ENCODE measurements around the gene CDR2.

DNA sequence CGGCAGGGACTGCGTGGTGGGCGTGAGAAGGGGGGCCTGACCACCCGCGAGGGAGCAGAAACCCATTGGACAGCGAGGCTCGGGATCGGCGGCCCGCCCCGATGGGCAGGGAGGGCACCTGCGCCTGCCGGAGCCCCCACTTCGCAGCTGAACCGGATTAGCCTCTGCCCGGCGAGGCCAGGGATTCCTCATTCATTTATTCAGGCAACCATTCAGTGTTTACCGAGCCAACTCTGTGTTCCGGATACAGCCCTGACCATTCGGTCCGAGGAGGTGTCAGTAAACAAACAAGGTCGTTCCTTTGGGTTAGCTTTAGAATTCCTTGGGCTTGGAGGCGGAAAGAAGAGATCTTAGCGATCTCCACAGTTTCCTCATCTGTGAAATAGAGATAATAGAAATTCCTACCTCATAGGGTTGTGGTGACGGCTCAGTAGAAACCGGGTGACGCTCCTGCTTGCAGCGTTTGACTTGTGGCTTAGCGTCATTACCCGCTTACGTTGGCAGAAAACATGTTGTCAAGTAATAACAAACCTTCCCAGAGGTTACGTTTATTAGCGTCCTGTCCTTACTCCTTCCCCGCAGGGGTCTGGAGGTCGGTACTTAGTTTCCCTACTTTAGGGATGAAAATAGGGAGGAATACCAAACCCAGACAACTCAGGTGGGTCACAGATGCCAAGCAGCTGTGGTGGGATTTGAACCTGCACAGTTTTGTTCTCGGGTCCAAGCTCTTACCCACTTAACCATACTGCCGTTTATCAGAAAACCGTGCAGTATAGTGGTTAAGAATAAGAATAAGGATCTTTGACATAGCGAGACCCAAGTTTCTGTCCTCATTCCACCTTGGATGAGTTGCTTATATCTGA, 76.3 kb downstream of the CDR2 start:
- TF ChIP-seq, protein P1, sequence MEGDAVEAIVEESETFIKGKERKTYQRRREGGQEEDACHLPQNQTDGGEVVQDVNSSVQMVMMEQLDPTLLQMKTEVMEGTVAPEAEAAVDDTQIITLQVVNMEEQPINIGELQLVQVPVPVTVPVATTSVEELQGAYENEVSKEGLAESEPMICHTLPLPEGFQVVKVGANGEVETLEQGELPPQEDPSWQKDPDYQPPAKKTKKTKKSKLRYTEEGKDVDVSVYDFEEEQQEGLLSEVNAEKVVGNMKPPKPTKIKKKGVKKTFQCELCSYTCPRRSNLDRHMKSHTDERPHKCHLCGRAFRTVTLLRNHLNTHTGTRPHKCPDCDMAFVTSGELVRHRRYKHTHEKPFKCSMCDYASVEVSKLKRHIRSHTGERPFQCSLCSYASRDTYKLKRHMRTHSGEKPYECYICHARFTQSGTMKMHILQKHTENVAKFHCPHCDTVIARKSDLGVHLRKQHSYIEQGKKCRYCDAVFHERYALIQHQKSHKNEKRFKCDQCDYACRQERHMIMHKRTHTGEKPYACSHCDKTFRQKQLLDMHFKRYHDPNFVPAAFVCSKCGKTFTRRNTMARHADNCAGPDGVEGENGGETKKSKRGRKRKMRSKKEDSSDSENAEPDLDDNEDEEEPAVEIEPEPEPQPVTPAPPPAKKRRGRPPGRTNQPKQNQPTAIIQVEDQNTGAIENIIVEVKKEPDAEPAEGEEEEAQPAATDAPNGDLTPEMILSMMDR (IDR thresholded peaks at IDR 0.05) = no peak
- TF ChIP-seq, protein P2, sequence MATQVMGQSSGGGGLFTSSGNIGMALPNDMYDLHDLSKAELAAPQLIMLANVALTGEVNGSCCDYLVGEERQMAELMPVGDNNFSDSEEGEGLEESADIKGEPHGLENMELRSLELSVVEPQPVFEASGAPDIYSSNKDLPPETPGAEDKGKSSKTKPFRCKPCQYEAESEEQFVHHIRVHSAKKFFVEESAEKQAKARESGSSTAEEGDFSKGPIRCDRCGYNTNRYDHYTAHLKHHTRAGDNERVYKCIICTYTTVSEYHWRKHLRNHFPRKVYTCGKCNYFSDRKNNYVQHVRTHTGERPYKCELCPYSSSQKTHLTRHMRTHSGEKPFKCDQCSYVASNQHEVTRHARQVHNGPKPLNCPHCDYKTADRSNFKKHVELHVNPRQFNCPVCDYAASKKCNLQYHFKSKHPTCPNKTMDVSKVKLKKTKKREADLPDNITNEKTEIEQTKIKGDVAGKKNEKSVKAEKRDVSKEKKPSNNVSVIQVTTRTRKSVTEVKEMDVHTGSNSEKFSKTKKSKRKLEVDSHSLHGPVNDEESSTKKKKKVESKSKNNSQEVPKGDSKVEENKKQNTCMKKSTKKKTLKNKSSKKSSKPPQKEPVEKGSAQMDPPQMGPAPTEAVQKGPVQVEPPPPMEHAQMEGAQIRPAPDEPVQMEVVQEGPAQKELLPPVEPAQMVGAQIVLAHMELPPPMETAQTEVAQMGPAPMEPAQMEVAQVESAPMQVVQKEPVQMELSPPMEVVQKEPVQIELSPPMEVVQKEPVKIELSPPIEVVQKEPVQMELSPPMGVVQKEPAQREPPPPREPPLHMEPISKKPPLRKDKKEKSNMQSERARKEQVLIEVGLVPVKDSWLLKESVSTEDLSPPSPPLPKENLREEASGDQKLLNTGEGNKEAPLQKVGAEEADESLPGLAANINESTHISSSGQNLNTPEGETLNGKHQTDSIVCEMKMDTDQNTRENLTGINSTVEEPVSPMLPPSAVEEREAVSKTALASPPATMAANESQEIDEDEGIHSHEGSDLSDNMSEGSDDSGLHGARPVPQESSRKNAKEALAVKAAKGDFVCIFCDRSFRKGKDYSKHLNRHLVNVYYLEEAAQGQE (IDR thresholded peaks at IDR 0.05; ENCODE audit: insufficient read depth in 1 of 2, low read depth in 2 of 2, low read length in 1 of 2) = no peak
- peak; percentile 99 for TF ChIP-seq POLR2AphosphoS5 (IDR thresholded peaks at IDR 0.05; ENCODE audit: low read depth, low read length)
- peak; percentile 78 for TF ChIP-seq SIN3A (IDR thresholded peaks at IDR 0.05; ENCODE audit: borderline replicate concordance, insufficient read depth, low read depth, low read length)
- peak; percentile 38; the same call in 1 of the 2 replicates for TF ChIP-seq TCF7L2 (IDR thresholded peaks at IDR 0.05; ENCODE audit: low read depth, low read length)

Data from Panc1 (cell line).